Activated CD4-positive, alpha-beta T cell treated with anti-CD3 and anti-CD28 coated beads for 4 hours (primary cell): Measurements from ENCODE around the gene PHKA2.
A peak's percentile ranks its signal among the peaks of the same experiment; 100 is the strongest.

Source experiments
- DNase-seq, 2 donors: peaks; one replicate each; pipeline ENCODE4 v3.0.0-alpha.2; 2020

The PHKA2 gene

DNA sequence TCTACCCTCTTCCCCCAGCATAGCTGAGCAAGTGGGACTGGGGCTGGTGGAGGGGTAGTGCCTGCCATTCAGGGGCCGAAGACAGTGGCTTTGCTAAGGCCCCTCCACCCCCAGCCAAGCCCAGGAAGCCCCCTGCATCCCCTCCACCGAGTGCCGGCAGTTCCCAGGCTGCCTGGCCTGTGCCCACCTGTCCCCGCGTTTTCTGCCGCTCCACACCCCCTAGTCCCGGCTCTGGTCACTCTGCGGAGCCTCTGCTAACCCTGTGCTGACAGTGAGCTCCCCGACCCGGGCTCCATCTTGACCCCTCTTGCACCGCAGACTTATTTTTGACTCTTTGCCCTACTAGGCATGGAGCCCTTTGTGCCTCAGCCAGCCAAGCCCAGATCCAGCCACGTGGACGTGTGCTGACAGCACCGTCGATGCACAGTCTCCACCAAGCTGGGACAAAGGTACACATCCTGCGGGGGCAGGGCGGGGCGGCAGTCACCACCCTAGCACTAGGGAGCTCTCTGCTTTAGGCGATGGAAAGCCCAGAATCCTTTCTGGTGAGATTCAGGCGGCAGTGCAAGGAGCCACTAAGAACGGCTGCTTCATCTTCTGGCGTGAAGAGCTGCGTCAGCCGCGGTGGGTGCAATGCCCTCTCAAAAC lies 96.6 kb downstream of the PHKA2 start:
- no peak for DNase-seq

DNA sequence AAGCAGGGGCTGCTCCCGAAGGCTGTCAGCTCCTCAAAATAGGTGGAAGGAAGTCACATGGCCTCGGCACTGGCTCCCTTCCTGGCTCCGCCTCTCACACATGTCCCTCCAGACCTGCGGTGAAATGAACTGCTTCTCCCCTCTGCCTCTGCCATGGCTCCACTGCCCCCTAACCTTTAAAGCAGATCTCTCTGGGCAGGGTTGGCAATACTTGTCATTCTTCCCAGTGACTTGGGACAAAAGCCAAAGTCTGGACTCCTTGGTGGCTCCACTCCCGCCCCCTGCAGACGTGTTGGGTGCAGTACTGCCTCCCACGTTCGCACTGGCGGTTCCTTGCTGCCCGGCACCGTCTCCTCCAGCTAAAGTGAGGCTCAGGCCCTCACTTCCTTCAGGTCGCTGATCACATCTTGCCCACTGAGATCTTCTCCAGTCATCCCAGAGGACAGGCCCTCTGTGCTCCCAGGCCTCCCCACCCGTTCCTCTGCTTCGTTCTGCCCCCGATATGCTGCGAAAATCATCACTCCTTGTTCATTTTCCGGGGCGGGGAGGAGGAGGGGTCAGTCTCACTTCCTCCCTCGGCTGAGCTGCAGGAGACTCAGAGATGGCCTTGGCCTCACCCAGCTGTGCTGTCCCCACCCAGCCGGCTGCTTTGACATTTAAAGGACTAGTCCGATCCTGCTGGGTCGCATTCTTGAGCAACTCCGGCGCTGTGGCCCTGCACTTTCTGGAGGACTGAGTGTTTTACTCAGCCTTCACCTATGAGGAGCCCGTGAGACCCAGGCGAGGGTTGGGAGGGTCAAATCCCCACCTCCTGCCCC lies 97.4 kb downstream of the PHKA2 start:
- DNase-seq = peak; percentile 33 to 40

DNA sequence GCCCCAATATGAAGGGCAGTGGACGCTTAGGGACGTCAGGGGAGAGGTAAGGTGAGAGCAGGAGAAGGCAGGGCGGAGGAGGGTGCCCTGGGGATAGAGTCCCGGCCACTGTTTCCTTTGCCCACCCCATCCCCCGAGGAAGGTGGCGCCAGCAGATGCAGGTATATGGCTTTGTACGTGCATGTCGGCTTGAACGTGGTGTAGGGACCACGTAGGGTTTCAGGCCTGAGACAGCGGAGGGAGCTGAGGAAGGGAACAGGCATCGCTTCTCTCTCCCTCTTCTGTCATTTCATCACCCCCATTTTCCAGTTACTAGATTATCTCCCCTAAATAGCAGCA lies 97.9 kb downstream of the PHKA2 start:
- DNase-seq = no peak

DNA sequence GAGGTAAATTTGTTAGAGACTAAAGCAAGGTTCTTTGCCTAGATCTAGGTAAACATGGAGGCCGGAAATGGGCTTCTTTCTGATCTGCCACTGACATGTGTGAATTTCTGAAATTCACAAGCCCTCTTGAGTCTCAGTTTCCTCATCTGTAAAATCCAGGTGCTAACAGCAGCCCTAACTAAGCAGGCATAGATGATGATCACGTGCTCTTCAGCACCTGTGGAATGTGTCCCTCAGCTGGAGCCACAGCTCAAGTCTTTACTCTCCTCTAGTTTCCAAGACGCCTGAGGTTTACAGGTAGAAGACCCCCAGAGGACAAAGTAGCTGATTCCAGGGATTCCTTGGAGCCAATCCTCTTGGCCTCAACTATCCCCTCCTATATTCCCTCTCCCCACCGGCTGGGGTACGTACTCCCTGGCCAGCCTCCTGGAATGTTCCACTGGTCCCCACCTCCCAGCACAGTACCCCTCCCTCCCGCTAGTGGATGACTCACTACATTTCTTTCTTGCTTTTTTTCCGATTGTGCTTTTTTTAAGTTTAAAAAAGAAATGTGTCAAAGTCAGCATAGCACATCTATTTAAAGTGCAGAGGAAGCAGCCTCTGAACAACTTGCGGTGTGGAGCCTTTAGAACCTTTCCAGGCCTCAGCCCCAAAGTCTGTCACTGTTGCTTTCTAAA lies 98.4 kb downstream of the PHKA2 start:
- peak; percentile 8 to 11 for DNase-seq

DNA sequence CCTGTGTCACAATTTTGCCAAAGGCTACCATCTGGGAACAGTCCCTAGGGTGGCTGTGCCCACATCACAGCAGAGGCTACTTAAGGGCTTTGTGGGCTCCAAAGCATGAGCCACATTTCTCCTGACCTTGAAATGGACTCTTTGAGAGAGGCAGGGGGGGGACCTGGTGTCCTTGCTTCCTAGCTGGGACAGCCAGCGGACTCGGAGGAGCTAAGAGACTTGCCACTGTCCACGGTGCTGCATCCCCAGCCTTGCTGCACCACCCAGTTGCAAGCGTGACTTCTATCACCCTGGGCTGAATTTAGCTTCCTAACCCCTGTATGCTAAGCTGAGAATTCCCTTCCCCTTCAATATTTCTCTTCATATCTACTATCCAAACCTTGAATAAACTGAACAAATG lies 99.0 kb downstream of the PHKA2 start:
- no peak for DNase-seq

DNA sequence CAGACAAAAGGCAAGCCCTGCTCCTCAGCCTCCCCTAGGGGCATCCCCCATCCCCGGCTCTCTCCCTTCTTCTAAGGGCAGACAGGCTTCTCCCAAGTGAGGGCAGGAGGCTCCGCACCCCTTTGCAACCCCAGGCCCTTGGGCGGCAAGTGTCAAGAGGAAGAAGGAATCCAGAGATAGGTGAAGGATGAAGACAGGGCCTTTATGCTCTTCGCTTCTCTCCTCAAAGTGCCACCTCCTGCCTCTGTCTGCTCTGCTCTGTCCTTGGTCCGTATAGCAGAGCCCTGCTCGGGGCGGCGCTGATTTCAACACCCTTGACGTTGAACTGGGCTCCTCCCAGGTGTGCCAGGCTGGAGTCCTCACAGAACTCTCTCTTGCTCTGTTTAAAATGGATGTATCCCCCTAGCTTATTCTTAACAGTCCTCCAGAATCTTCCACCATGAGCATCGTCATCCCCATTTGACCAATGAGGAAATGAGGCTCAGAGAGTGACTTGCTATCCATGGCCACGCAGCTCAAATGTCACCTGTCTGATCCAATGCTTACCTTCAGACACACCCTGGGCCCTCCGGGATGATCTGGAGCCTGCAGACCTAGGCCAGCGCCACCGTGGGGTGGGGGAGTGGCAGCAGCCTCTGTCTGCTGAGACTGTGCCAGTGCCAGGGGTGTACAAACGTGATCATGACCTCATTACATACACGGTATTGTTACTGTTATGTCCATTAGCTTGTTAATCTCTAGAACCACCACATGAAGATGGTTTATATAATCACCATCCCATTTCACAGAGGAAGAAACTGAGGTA lies 99.8 kb downstream of the PHKA2 start:
- no peak for DNase-seq

DNA sequence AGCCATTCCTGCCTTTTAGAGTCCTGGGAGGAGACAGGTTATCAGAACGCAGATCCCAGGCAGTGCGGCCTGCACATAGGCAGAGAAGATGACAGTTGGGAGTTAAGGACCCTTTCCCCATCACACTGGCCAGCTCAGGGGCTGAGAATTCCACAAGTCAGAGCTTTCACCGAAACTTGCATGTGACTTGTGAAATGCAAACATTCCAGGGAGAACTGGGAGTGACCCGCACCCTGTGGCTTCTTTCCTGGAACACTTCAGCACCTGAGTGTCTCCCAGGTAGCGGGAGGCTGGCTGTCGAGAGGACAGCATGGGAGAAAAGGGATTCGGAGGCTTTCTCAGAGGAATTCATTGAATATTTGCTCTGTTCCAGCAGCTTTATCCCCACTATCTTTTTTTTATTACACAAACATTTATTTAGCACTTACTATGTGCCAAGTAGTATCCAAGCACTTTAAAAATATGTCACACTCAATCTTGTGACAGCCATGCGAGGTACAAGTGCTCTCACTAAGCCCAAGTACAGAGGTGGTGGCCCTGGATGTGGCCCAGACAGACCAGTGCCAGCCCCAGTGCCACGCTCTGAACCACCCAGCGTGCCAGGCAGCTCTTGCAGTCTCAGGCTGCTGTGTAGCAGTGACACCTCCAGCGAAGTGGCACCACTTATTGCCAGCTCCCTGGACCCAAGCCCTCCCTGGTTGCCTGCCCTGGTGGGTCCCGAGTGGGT lies 100.5 kb downstream of the PHKA2 start:
- DNase-seq = no peak

DNA sequence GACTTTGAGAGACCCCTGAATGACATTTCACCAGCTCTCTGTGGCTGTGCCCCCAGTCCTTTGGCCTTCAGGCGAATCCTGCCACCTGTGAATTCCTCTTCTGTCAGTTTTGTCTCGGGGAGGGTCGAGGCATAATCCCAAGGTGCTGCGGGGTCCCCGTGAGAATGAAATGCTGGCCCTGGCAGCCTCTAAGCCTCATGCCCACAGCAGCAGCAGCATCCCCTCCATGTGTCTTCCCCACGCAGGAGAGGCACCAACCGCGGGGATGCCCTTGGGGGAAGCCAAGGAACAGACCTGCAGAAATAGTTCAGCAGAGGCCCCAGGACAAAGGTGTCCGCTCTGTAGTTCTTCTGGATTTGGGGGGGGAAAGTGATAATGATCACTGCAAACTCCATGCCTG lies 104.8 kb downstream of the PHKA2 start:
- no peak for DNase-seq

DNA sequence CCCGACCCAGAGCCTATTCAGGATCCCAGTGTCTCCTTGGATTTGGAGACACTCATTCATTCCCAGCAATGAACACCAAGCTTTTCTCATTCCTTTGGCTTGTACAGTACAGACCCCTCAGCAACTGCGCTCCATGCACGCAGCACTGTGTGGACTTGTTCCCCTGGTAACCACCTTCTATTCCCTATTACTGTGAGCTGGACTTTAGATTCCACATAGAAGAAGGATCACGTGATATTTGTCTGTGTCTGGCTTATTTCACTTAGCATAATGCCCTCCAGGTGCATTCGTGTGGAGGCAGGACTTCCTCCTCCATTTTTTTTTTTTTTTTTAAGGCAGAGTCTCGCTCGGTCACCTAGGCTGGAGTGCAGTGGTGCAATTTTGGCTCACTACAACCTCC lies 106.4 kb downstream of the PHKA2 start:
- no peak for DNase-seq

DNA sequence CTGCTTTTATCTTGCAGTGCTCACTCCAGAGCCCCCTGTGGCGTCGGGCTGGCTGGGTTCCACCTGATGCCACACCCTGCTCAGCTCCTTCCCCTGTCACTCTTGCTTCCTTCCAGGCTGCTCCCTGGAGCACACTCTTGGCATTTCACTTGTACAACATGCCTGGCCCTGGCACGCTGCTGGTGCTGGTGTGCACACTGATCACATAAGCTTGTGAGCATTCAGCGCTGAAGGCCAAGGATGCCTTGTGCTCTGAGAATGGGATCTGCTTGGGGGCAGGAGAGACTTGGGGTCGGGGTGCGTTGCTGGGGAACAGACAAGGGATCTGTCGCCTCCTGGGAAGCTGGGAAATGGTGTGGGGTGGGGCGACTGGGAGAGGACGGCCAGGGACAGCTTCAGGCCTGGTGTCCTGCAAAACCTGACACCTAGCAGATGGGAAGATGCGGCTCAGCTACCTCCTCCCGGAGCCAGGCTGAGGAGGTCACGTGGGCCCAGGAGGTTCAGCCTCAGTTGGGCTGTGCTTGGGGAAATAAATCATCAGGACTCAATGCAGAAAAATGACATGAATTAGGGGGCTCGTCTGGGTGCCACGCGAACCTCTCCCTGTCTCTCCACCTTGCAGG lies 108.5 kb downstream of the PHKA2 start:
- no peak for DNase-seq

DNA sequence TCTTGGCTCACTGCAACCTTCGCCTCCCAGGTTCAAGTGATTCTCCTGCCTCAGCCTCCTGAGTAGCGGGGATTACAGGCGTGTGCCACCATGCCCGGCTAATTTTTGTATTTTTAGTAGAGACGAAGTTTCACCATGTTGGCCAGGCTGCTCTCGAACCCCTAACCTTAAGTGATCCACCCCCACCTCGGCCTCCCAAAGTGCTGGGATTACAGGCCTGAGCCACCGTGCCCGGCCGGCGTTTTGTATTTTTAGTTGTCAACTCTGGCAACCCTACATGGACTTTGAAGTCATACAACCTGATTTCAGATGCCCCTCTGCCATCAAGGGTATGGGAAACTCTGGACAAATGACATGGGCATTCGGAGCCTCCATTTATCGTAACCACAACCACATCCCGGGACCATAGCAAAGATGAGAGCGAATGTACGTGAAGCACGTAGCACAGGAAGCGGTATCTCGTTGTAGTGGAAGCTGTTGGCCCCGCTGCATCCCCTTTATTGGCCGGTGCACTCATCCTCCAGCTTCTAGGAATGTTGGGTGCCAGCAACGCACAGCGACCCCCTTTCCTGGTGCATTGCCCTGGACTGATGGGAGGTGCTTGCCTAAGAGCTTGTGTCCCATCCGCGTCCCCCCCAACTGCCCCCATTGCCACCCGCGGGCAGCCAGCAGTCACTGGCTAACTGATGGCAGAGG lies 109.2 kb downstream of the PHKA2 start:
- DNase-seq = no peak

DNA sequence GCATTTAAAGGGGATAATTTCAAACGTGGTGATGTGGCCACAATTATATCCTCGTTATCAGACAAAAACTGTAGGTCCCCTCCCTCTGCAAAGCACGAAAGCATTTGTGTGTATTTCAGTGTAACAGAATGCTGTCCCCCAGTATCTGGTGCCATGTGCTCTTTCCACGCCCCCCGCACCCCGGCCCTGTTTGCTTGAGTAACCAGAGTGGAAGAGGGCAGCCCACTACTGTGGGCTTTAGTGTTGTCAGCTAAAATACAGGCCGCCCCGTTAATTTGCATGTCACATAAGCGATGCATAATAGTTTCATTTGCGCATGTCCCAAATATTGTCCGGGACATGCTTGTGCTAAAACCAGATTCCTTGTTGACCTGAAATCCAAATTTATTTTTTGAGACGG lies 110.1 kb downstream of the PHKA2 start:
- no peak for DNase-seq

DNA sequence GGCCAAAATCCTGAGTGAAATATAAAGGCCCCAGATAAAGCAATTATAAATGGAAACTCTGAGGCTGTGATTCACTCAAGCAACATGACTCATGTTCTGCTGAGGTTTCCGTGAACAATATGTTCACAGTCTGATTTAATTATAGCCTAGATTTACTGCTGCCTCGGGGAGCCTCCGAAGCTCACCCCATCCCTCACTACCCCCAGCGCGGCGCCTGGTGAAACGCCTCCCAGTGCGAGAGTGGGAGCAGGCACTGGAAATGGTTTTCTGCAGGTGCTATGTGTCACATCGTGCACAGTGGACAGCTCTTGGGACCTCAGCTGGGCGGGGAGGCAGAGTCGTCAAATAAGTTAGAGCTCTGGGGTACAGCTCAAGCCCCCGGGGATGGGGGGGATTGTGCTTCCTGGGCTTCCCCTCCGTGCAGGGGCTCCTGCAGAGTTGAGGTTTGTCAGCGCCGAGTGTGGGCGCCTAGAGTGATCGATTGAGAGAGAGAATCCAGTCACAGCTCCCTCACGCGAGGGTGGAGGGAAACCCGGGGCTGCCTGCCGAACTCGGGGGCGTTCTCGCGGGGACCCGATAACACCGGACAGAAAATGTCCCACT lies 110.6 kb downstream of the PHKA2 start:
- no peak for DNase-seq

DNA sequence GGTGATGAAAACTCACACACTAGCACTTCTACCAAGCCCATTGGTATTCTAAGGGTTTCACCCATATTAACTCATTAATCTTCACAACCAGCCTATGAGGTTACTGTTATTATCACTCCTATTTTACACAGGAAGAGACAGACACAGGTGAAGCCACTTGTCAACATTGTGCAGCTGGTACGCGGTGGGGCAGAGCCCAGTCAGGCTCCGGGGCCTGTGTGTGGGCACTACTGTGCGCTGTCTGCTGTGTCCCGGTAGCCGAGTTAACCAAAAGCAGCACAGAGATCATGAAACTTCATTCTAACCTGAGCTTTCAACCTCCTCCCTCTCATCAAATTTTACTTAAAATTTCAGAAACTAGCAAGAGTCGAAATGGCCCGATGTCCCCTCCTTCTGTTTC lies 111.3 kb downstream of the PHKA2 start:
- no peak for DNase-seq

DNA sequence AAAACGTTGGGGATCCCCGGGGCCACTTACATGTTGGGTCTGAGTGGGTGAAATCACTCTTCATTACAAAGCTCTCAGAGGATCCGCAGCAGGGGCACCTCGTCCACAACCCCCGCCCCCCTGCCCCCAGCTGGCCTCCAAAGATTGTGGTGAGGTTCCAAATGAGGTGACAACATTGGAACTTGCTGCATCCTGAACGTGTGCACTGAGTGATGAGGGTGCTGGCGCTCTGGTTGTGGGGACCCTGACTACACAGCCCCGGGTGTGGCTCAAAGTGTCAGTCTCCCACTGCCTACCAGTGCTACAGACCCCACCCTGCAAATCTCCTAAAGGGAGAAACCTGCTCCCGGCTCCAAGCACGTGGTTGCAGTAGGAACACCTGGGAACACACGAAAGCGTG lies 111.9 kb downstream of the PHKA2 start:
- no peak for DNase-seq

DNA sequence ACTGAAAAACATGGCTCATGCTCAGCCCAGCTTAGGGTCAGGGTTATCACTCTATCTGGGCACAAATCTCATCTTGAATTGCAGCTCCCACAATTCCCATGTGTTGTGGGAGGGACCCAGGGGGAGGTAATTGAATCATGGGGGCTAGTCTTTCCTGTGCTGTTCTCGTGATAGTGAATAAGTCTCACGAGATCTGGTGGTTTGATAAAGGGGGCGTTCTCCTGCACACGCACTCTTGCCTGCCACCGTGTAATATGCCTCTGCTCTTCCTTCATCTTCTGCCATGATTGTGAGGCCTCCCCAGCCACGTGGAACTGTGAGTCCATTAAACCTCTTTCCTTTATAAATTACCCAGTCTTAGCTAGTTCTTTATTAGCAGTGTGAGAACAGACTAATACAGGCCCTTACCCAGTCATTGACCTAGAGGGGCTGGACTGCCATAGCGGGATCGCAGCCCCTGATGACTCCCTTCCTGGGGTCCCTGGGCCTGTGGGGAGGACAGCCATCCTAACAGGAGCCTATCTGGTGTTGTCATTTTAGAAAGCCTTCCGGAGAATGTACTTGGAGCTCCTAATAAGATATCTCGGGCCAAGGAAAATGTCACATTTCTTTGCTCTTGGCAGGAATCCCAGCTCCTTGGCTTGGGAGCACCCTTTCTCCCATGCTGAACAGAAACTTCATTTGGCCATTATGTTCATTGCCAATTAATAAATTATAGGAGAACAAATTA lies 112.6 kb downstream of the PHKA2 start:
- DNase-seq = no peak

DNA sequence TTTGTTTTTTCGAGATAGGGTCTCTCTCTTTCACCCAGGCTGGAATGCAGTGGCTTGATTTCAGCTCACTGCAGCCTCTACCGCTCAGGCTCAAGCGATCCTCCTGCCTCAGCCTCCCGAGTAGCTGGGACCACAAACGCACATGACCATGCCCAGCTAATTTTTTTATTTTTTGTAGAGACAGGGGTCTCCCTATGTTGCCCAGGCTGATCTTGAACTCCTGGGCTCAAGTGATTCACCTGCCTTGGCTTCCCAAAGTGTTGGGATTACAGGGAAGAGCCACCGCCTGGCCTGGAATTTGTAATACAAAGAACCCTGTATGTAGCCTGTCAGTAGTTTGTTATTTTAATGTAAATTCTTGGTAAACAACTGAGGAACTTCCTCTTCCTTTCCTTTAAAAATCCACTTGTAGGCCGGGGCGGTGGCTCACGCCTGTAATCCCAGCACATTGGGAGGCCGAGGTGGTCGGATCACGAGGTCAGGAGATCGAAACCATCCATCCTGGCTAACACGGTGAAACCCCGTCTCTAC lies 119.5 kb downstream of the PHKA2 start:
- DNase-seq = no peak

DNA sequence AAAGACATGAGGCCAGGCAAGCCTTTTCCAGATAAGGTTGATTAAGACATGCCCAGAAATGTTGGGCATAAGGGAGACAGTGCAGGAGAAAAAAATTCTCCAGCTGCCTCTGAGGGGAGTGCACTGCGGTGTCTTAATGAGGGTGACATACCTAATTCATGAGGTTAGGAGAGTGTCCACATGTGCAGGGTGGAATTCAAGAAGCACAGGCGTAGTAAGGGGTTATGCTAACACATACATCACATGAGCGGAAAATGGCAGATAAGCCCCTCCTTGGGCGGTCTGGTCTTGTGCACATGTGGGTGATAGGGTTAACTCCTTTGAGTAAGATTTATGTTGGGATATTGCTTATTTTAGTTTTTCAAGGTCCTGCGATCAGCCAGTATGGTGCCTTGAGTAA lies 122.4 kb downstream of the PHKA2 start:
- no peak for DNase-seq

DNA sequence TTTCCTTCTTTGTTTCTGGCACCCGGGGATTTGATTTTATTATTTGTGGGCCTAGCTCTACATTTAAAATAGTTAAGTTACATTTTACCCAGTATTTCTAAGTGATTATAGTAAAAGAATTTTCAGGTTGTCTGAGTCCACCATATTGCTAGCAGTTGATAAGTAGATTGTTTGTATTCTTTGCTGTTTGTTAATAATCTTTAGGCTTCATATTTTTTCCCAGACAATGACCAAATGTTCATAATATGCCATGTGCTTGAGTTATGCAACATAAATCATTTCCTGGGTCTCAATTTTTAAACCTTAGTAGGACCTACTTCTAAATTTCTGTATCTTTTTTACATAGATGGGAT lies 127.3 kb downstream of the PHKA2 start:
- no peak for DNase-seq

DNA sequence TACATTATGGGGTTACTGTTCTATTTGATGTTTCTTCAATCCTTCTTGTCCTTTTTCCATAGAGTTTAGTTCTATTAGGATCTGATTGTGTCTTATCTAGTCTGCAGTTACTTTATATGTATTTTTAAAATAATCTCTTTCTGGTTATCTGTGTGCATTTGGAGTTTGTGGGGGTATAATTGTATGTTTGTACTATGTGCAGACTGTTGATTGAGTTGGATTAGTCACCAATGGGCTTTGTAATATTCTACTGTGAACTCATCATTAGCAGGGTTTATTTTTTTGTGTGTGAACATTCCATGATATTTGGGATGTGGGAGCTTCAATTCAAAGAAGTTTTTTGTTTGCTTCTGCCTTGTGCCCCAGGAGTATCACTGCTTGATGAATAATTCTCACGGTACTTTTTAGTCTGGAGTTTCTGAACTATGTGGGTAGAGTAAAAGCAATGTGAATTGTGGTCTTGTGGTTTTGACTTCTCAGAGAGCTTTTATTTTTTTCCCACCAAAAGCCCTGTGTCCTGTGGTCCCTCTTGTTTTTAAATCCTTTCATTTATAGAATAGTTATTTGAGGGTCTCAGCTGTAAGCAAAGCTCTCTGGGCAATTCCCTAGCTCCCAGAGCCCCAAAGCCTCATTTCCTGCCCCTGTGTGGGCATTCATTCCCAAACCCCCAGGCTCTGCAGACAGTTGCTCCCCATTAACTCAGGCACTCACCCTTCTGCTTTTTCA lies 127.8 kb downstream of the PHKA2 start:
- DNase-seq = no peak
